NCI-H2081 (cell line): ENCODE data around the gene ATP5F1D.

Experiments used
- DNase-seq, 2 experiments: peaks; one replicate each; lab custom pipeline; 2025; lab: John Stamatoyannopoulos, UW

The ATP5F1D gene

DNA sequence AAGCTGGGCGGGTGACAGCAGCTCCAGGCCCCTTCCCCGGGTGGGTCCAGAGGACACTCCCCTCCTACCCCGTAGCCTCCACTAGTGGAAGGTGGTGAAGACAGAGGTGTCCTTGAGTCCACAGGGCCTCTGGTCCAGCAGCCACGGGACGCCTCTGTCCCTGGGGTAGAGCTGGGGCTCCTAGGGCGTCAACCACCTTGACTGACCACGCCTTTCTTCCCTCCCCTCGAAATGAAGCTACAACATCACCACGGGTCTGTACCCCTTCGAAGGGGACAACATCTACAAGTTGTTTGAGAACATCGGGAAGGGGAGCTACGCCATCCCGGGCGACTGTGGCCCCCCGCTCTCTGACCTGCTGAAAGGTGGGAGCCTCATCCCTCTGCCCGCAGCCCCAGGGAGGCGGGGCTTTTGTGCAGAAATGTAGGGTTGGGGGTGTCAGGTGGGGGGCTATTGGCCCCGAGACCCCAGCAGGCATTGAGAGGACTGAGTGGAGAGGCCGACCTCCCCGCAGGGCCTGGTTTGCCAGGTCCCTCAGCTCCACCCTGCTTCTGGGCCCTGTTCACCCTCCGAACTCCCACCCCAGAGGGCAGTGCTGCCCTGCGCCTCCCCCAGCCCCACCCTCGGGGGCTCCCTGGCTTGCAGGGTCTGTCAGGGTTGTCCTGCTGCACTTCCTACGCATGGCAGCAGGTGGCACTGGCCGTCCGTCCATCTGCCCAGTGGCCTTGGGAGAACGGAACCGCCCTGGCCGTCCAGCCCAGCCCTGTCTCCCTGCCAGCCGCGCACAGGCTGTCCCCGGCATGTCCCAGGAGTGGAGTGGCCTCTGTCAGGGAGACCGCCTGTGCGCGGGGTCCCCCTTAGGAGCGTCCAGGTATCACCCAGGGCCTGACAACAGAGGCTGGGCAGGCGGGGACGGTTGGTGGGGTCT lies 20.3 kb upstream of the ATP5F1D start:
- DNase-seq, result no peak

DNA sequence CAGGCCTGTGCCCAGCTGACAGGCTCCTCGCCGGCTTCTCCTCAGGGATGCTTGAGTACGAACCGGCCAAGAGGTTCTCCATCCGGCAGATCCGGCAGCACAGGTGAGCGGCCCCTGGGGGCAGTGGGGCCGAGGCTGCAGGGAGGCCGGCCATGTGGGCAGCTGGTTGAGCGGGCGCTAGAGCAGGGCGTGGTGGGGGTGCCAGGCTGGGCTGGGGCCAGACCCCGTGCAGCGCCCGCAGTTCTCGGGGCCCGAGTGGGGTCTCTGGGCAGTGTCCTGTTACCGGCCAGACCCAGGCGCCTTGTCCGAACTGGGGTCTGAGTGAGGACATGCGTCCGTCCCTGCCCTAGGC lies 19.7 kb upstream of the ATP5F1D start:
- no peak for DNase-seq

DNA sequence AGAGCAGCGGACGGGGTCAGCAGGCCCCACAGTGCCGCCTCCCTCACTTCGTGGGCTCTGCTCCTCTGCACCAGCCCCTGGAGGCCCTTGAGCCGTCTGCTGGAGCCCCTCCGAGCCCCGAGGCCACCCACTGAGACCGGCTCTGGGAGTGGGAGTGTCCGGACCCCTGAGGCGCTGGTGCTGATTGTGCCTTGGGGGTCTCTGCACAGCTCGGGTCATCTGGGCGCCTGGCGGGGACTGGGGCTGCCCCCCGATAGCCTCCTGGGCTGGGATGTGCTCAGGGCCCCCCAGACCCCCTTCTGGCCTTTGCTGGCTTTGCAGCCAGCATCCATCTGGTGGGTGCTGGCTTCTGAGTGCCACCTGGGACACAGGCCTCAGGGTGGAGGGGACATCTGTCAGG lies 19.2 kb upstream of the ATP5F1D start:
- DNase-seq, result no peak

DNA sequence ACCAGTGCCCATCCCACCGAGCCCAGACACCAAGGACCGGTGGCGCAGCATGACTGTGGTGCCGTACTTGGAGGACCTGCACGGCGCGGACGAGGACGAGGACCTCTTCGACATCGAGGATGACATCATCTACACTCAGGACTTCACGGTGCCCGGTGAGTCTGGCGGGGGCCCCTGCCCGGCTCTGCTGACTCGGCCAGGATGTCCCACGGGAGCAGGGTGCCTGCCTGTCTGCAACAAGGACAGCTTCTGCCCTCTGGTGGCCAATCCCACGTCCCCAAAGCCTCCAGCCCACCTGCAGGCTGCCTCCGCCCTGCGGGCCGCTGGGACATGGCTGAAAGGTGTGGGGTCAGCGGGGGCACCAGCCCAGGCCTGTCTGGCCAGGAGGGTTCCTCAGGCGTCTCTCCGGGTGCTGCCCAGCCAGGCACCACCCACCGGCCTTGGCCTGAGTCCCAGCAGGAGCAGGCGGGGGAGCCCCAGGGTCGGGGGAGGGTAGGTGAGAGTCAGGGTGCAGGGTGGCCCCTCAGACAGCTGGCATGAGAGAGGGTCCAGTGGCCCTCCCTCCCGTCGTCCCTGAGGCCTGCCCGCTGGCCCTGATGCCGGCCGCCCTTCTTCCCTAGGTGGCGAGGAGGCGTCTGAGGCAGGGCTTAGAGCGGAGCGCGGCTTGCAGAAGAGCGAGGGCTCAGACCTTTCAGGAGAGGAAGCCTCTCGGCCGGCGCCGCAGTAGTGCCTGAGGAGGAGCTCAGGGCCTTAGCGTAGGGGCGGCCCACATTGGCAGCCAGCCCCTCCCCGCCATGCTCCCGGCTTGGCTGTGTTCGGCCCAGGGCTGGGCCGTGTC lies 18.3 kb upstream of the ATP5F1D start:
- DNase-seq, result no peak

DNA sequence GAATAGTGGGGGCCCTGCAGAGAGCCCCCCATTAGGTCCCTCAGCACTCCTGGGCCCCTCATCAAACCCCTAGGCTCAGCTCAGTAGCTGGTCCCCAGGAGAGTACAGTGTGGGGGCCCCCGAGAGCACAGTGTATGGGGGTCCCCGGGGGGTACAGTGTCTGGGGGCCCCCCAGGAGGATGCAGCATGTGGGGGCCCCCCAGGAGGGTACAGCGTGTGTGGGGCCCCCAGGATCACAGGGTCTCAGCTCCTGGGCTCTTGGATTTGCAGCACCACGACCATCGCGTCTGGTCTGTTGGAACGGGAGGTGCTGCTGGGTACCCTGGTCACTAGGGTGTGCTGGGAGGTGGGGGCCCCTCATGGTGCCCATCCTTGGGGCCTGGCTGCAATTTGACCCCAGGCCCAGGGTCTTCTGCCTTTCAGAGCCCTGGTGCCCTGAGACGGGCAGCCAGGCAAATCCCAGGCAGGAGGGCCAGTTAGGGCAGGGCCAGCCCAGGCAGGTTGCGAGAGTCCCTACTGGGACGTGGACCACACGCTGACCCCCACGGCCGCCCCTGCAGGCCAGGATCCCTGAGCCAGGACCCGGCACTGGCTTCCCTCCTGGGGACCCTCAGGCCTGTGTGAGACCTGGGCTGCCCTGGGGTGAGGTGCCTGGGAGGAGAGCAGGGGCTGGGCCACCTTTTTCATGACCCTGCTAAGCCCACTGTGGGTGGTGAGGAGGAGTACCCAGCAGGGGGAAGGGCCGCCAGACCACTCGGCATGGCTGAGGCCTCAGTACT lies 17.3 kb upstream of the ATP5F1D start:
- DNase-seq, result no peak

DNA sequence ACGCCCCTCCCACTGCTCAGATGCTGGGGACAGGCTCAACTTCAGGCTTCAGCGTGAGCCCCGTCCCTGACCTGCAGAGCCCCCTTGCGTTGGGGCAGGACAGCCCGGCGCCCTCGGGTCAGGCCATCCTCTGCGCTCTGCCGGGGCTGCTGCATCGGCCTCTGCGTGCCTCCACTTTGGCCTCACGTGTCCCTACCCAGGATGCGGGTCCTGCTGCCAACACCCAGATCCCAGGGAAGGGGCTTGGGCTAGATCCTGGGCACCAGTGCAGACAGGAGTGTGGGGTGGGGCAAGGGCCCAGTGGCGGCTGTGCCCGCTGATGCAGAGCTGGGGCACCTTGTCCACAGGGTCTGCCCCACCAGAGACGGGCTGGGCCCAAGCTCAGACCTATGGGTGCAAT lies 16.7 kb upstream of the ATP5F1D start:
- no peak for DNase-seq

DNA sequence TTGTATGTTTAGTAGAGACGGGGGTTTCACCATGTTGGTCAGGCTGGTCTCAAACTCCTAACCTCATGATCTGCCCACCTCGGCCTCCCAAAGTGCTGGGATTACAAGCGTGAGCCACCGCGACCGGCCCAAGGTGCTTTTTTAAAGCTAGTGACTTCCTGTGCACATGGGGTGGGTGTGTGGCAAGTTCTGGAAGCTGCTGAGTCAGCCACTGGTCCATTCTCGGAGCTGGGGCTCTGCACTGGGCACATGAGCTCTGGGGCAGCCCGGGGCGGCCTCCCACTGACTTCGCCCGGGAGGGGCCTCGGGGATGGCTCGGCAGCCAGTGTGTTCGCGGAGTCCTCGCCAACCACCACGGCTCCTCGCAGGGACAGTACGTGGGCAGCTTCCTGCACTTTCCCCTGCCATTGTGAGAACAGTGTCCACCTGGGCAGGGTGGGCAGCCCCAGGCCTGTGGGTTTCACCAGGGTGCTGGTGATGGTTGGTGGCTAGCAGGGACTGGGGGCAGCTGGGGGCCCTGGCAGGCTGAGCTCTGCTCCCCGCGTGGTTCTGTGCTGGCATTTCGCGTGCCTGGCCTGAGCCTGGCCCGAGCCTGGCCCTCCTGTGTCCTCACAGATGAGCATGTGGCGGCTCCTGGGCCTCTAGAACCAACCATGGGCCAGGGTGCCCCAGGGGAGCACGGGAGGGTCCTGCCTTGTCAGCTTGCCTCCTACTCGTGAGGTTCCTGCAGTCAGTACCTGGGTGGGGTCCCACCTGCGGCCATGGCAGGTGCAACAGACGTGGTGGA lies 15.9 kb upstream of the ATP5F1D start:
- DNase-seq, result no peak

DNA sequence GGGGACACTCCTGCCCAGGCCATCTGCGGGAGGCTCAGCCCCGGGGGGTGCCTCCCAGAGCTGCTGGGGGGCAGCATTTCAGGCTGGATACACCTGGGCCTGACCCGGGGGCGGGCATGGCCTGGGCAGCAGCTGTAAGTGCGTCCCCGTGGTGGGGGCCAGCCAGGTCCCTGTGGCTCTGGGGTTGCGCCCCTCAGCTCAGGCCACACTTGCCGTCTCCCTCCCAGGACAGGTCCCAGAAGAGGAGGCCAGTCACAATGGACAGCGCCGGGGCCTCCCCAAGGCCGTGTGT lies 15.4 kb upstream of the ATP5F1D start:
- DNase-seq, result no peak

DNA sequence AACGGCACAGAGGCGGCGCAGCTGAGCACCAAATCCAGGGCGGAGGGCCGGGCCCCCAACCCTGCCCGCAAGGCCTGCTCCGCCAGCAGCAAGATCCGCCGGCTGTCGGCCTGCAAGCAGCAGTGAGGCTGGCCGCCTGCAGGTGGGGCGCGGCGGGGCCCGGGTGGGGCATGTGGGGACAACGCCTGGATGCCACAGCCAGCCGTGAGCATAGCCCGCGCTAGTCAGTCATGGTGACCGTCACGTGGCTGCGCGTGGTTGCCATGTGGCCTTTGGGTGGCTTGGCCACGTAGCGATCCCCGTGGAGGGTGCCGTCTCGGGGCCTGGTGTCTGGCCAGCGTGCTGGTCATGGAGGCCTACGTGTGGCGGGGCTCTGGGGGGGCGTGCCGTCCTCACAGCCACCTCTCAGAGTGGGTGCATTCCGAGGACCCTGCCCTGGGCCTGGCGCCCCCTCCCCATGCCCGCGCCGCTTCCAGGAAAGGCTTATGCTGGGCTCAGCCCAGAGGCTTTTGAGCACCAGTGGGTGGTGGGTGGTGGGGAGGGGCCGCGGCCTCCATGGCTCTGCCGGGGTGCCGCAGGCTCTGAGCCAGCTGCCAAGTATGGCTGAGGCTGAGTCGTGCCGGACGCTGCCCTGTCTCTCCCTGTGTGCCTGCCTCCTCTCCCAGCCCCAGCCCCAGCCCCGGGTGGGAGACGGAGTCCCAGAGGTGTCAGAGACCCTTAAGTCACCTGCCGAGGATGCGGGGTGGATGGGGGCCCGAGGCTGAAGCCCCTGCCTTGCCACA lies 14.8 kb upstream of the ATP5F1D start:
- DNase-seq, result no peak

DNA sequence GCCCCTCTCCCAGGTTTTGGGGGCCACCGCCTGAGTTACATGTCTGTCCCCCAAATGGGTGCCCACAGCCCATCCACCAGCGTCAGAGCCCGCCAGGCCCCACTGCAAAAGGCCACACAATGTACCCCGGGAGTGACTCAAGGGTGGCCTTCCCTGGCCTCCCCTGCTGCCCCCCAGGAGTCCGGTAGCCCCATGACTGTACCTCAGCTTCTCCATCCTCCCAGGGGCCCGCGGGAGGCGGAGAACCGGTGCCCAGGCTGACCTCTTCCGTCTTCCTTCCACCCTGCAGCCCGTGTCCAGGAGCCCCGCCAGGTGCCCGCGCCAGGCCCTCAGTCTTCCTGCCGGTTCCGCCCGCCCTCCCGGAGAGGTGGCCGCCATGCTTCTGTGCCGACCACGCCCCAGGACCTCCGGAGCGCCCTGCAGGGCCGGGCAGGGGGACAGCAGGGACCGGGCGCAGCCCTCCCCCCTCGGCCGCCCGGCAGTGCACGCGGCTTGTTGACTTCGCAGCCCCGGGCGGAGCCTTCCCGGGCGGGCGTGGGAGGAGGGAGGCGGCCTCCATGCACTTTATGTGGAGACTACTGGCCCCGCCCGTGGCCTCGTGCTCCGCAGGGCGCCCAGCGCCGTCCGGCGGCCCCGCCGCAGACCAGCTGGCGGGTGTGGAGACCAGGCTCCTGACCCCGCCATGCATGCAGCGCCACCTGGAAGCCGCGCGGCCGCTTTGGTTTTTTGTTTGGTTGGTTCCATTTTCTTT lies 14.1 kb upstream of the ATP5F1D start:
- DNase-seq, result no peak

DNA sequence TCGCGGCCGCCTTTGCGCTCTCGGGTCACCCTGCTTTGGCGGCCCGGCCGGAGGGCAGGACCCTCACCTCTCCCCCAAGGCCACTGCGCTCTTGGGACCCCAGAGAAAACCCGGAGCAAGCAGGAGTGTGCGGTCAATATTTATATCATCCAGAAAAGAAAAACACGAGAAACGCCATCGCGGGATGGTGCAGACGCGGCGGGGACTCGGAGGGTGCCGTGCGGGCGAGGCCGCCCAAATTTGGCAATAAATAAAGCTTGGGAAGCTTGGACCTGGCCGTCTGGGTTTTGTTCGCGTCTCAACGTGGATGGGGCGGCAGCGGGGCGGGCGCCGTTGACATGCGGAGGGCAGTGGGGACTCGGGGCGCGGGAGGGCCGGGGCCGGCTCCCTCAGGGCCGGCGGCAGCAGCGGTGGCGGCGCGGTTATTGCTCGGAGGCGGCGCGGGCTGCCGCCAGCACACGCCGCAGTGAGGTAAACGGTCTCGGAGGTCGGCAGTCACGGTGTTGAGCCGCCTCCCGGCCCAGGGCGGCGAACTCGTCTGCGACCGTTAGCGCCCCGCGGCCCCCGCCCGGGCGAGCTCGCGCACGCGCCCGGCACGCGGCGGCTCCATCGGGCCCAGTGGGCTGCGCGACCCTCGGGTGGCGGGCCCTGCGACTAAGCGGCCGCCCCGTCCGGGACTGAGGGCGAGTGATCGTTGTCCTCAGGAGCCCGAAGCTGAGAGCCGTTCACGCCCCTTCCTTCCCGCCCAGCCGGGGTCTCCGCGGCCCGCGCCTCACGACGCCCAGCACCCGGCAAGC lies 13.2 kb upstream of the ATP5F1D start:
- DNase-seq, result no peak

DNA sequence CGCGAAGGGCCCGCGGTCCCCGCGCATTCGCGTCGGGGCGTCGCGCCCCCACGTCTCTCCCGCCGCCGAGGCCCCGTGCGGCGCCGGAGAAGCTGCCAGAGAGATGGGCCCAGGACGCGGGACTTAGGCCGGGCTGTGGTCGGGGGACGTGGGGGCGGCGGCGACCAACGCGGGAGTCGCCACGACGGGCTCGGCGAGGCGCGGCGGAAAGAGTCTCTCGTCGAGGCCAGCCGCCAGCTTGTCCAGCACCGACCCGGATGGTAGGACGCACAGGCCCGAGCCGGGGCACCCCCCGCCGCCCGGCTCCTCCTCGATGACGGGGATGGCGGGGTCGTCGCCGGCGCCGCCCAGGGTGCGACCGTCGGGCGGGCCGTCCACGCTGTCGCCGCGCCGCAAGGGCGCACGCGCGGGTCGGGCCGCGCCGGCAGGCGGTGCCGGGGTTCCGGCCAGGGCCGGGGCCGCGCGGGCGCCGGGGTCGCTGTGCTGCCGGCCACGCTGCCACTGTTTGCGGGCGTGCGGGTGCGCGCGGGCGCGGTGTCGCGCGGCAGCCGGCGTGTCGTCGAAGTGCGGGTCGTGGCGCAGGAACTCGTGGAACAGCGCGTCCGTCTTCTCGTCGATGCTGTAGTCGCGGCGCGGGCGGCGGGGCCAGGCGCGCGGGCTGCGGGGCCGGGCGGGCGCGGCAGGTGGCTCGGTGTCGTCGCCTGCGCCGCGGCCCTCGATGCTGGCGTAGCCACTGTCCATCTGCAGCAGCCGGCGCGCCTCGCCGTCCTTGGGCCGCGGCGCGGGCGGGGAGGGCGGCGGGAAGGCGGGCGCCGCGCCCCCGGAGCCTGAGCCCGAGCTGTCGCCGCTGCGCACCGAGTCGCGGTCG lies 12.3 kb upstream of the ATP5F1D start:
- no peak for DNase-seq

DNA sequence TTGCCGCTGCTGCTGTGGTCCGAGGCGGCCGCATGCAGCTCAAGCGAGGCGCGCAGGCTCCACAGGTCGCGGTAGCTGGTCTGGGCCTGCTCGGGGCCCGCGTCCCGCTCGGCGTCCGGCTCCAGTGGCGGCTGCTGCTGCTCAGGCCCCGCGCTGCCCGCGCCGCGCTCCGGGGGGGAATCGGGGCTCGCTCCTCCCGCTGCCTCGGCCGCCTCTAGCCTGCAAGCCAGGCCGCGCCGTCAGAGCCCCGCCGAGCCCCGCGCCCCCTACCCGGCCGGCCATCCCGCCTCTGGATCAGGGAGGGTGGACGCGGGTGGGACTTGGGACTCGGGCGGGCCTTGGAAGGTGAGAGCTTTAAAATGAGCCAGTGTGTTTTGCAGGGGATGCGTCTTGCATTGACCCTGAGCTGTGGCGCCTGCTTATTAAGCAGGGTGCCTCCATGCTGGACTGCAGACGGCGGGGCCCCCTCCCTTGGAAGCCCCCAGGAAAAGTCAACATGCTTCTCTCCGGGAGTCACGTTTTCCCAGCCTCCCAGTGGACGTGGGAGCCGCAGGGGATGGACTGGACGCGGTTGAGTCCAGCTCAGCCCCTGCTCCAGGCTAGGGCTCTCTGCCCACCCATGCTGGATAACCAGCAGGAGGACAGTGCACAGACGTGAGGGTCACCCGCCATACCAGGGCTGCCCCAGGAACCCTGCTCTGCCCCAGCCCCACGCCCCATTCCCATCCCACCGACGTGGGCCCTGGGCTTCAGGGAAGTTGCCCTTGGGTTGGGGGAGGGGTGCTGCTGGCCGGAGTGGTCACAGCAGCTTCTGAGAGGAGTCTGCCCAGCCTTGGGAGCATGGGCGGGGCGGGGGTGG lies 11.4 kb upstream of the ATP5F1D start:
- DNase-seq, result no peak

DNA sequence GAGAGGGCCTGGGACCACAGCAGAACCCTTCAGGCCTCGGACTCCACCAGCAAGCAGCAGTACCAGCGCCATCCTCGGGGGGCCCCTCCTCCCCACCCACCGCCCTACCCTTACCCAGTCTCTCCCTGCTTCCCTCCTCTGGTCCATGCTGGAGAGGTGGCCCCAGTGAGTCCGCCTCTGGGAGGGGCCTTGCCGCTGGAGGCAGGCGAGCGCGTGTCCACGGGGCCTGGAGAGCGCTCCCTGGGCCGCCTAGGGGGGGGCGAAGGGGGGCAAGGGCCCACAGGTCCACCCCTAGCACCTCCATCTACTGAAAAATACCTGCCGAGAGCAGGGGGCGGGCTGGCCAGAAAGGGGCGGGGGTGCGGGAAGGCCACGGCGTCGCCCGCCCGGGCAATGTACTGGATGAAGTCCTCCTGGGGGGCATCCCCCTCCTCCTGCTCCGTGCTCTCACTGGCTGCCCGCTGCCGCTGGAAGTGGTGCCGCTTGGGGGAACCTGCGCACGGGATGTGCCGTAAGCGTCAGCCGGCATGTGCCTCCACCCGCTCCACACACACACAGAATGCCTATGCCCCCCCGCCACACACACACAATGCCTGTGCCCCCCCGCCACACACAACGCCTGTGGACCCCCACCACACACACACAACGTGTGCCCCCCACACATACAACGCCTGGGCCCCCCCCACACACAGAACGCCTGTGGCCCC lies 10.6 kb upstream of the ATP5F1D start:
- no peak for DNase-seq

DNA sequence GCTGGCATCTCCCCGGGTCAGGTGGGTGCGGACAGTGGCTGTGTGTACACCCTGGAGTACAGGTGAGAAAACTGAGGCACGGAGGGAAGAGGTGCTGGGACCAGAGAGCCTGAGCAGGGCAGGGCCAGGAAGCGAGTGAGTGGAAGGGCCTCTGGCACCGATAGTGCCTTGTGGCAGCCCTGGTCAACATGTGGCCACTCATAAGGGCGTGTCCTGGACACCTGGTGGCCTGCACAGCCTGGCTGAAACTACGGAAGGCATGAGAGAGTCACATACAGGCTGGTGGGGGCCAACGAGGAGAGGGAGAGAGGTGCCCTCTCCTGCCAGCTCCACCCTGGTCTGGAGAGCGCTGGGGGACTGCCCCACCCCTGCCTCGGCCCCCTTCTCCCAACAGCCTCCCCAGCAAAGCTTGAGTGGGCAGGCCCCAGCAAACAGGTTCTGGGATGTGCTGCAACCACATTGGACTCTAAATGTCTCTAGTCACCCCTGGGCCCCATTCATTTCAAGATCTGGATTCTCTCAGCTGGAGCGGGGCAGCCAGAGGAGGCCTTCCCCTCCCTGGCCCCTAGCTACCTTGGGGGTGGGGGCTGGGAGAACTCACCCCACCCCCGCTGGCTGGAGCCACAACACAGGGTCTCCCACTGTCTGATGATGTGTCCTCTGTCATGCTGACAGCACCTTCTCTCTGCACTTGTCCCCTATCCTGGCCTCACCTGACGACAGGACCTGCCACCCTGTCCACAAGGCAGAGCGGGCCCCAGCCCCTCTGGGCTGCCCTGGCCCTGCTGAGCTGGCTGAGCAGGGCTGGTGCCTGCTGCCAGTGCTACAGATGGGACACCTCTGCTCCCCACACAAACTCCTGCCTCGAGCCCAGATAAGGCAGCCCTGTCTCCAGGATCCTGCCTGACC lies 9.6 kb upstream of the ATP5F1D start:
- no peak for DNase-seq

DNA sequence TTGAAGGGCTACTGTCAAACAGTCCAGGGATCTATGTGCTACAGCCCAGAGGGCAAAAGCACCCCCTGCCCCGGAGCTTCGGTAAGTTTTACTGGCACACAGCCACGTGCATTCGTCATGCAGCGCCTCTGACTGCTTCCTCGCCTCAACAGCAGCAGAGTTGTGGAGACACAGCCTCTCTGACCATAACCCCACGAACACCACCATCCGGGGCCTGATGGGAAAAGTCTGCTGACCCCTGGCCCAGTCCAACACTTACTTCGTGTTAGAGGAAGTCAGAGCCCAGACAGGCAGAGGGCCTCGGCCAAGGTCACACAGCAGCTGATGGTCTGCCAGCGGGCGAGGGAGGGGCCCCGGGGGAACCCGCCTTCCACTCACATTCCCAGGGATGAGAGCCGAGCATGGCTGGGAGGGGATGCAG lies 8.9 kb upstream of the ATP5F1D start:
- DNase-seq, result no peak
